GM19238 (cell line): ENCODE data around the gene RNF217.
"Not testable (repeated sequence)": the region's sequence is repeated elsewhere in the genome, so short reads cannot be mapped to it uniquely, and the experiment has no call there.

ENCODE experiments used
- DNase-seq: peaks from one replicate; pipeline ENCODE4 v3.0.0; 2011; ENCODE audit warnings: low spot score; ENCODE audit not compliant: insufficient read length

The RNF217 gene

GRCh38 chr6:125050663-125051318 lies 88.6 kb downstream of the RNF217 start:
- DNase-seq: no peak

DNA sequence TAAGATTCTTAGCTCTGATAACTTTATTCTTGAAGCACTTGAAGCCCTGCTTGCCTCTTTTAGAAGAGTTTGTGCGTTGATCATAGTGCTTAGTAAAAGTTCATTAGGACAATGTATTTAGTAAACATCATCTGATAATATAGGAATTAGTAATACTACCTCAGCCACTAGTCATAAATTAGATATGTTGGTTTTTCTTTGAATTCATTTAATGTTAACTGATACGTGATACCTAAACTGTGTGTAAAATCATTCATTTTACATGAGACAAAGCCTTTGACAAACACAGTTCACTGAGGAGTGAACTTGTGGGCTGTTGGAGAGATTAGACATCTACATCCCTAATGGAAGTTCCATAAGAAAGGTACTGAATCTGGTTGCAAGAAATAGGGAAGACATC lies 91.6 kb downstream of the RNF217 start:
- no peak for DNase-seq

- no peak for DNase-seq
Observed at GRCh38 chr6:125054331-125054730, 92.1 kb downstream of the RNF217 start.

DNA sequence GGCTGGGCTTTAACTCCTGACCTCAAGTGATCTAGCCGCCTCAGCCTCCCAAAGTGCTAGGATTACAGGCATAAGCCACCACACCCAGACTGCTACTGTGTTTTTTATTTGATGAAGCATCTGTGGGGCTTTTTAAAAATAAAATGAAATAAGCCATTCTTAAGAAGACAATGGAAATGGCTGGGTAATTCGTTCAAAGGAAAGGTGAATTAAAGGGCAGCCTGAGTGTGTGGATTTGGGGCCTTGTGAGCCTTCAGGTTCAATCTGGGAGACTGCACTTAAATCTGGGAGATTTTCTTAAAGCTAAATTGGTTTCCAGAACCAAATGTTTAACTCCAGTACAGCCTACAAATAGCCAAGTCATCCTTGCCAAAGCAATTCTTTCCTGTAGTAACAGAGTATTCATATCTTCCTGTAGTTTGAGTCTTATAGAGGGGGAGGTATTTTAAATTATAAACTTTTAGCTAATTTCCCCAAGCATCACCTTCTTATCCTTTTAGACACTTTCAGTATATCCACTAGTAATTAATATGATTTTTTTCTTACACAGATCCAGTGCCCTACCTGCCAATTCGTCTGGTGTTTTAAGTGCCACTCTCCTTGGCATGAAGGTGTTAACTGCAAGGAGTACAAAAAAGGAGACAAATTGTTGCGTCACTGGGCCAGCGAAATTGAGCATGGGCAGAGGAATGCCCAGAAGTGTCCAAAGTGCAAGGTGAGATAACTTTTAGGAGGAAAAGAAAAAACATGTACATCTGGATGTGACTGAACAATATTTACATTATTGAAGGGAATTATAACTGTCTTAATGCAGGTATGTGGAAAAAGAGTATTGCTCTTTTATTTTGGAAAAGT lies 95.4 kb downstream of the RNF217 start:
- DNase-seq: no peak

DNA sequence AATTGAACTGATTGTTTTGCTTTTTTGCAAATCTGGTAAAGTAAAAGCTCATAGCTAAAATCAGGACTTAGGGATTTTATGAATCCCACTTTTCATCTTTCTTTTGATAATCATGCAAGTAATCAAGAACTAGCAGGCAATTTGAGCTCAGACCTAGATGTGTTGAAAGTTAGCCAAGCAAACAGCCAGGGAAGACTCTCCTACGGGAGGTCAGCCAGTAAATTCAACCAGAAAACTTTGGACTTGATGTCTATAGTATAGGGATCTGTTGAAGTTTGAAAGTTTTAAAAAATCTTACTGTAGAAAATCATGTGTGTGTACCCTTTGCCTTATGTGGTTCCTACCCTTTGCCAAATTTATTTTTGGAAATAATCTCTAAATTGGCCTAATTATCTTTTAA lies 96.3 kb downstream of the RNF217 start:
- no peak for DNase-seq

GRCh38 chr6:125063307-125063706 lies 101.1 kb downstream of the RNF217 start:
- no peak for DNase-seq

- no peak for DNase-seq
Observed at GRCh38 chr6:125066140-125066539, 103.9 kb downstream of the RNF217 start.

DNA sequence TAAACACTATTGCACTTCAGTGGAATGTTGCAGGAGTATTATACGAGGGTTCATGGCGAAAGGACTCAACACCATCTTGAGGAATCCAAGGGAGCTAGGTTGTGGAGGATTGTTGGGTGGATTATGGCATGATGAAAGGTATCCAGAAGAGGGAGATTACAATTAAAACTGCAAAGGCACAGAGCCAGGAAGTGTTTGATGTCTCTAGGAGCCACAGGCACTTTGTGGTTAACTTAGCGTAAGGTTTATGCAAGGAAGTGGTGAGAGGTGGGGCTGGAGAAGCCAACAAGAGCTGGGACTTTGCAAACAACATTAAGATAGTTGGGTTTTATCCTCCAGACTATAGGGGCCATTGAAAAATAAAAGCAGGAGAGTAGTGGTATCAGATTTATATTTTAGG lies 104.7 kb downstream of the RNF217 start:
- no peak for DNase-seq

DNA sequence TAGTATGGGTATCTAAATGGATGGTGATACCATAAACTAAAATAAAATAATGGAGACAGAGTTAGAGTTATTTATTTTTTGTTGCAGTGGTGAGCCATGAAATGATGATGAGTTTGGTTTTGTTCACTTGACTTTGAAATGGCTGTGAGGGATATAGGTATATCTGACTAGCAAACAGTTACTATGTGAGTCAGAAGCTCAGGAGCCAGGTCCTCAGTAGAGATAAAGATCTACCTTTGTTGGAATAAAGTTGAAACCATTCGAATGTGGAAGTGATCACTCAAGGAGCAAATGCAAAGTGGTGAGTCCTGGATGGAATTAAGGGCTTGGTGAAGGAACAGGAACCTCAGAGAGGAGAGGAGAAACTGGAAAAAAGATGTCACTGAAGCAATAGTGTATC lies 105.3 kb downstream of the RNF217 start:
- DNase-seq: no peak

DNA sequence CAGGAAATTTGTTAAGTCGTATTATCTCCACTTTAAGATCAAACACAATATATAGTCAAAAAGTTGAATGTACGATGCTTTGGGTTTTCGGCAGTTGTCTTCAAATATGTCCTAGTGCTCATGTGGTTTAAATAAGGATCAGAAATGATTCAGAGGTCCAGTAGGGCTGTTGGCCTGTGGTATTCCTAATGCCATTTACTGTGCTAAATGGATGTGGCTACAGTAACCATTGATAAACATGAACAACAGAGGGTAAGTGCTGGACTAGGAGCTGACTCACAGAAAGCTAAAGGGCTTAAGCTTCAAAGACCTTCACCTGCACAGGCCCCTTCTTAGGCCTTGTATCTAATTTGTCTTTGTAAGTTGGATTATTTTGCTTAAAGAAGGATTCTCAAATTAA lies 110.8 kb downstream of the RNF217 start:
- DNase-seq: no peak

- DNase-seq: no peak
Observed at GRCh38 chr6:125074120-125074519, 111.9 kb downstream of the RNF217 start.

GRCh38 chr6:125075073-125075472 lies 112.8 kb downstream of the RNF217 start:
- not testable (repeated sequence) for DNase-seq

DNA sequence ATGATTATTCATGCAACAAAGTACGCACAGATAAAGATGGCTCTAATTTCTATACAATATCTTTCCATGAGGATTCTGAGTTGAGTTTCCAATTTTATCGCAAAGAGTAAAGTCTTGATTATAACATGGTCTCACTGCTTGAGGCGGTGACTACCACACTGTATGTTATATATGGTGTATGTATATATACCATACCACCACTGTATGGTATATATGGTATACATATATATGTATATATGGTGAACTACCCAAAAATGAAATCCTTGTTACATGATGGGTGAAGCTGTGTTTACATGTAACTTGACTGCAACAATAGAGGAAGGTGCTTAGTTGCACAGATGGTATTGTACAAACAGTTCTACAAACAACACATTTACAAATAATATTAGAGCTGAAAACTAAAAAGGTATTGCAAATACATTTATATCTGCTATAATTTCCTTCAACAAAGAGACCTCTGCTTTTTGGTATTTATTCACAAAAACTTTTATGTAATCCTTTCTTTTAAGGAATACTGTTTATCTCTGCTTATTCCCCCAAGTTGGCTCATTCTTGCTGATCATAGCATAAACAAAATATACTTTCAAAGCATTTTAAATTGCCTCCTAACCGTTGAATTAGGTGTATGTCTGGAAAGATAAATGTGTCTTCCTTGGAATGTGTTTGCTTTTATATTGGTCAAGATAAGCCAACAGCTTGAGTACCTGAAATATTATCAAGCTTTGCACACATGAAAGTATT lies 113.7 kb downstream of the RNF217 start:
- DNase-seq: no peak

- DNase-seq: no peak
Observed at GRCh38 chr6:125076482-125076742, 114.2 kb downstream of the RNF217 start.

DNA sequence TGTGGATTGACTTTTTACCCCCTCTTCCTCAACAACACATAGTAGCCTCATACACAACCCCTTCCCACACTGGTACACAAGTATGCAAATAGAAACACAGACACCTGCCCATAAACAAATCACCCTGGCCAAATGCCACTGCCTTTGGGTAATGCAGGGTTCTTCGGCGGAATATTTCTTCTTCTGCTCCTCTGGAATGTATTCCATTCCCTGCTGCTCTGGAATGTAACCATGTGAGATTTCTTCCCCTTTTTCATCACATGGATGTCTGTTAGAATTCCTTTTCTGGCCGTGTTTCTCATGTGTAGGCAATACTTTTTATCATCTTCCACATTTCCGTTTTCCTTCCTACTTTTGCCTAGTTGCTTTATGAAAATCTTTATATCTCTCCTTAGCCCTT lies 115.2 kb downstream of the RNF217 start:
- DNase-seq: no peak

DNA sequence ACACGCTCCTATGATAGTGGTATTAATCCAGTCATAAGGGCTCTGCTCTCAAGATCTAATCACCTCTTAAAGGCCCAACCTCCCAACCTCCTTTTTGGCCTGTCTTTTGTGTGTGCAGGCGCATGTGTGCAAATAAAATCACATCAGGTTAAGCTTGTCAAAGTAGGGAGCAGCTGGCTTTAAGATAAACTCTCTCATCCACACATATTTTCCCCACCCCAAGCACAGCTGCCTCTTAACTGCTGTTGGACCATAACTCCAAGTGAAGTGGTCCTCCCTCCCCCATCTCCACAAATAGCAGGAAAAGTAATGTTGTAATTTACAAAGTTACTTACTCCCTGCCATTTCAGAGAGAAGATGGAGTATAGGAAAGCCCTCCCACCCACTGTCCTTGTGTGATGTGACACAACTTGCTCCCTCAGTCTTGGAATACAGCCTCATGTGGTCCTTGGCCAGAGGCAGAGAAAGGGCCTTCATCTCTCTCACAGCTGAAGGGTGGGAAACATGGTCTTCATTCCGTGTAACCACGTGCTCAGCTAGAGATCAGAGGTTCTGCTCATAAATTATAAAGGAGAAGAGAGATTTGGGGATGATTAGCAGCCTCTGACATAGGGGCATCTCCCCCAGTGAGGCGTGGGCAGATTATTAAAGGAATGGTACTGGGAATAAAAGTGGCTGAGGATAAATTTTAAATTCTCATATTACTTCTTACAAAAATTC lies 116.5 kb downstream of the RNF217 start:
- DNase-seq: no peak

DNA sequence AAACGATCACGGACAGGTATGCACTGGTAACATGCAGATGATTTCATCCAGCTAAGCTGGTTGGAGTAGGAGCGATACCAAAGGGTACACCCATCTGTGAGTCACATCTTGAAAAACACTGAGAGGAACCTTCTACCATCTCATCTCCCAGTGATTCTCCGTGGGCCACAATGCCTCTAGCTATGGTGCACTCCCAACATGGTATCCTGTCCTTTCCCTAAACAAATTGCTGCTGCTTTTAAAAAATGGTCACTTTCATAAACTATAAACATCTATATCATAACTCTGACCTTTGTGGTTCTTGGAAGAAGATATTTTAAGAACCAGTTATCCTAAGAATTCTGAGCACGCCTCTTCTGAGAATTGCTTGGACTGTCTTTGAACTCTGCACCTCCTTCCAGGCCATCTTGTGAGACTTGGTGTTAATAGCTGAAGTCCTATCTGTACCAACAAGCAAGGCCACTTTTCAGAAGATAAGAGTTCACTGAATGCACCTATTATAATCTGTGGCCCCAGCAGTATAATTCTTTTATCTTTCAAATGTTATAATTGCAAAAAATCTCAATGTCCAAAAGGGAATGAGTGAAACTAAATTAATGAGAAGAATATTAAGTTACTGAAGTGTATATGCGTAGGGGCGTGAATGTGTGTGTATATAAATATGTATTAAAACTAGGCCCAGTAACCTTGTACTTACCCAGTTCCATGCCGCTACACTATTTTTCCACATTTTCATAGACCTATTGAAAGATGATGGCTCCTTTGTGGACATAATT lies 120.9 kb downstream of the RNF217 start:
- no peak for DNase-seq

GRCh38 chr6:125083684-125083990 lies 121.4 kb downstream of the RNF217 start:
- DNase-seq: no peak

DNA sequence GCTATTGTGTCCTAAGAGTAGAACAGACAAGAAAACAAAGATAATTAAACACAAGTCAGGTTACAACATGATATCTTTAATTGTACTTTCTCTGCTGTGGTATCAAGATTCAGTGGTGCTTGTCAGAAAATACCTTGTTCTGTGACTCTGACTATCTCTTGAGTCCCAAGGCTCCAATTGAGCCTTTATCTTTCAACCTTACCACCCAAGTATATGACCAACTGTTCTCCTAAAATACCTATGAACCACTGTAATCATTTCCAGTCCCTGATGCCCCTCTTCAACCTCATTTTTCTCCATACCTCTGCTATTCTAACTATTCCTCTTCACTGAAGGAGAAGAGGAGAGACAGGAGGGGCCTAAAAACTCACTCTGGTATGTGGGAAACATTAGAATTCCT lies 124.5 kb downstream of the RNF217 start:
- no peak for DNase-seq

DNA sequence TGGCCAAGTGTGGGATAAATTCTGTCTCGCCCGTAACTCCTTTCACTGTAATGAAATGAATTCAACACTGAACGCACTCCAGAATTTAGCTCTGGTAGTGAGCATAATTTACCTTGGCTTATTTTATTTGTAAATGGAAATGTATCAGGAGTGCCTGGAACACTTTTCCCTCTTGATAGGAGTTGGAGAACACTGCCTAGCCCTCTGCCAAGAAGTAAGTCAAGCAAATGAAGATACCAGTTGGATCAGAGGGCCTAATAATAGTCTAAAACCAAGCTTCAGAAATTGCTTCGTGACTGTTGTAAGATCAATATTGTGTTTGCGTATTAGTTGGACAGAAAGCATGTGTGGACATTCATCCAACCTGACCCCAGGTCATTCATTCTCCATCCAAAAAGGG lies 126.7 kb downstream of the RNF217 start:
- DNase-seq: no peak

- no peak for DNase-seq
Observed at GRCh38 chr6:125094563-125094962, 132.3 kb downstream of the RNF217 start.
